ENCODE data around the gene ST7L. TPM values are rescaled to one million over a fixed set of nuclear protein-coding genes. Genes with fewer than 3 reads are reported as not detected.

Gene ST7L
- total RNA-seq, 2 experiments from 2014 or later = 11.9 to 12.2 TPM

GRCh38 chr1:112557385-112557784, 61.6 kb downstream of the ST7L start:
- ChIA-PET CTCF (no interaction called here), POLR2A (no interaction called here)
- no peak for ATAC-seq
- intact Hi-C loops (cut with micrococcal nuclease) = no loop called here
- Mint-ChIP-seq H3K36me3 (ENCODE audit: low read depth) (peaks cover 1% of the 10 kb centered on the region), H3K27me3 (no peaks in the 10 kb centered on the region), H3K9me3 (no peaks in the 10 kb centered on the region), H3K4me1 (ENCODE audit: low read depth) (no peaks in the 10 kb centered on the region), H3K4me3 (no peak overlapping the region), H3K27ac (no peak overlapping the region)
- no peak for TF ChIP-seq CTCF (IDR thresholded peaks at IDR 0.05)
- DNase-seq = no peak

- TF ChIP-seq CTCF (IDR thresholded peaks at IDR 0.05) = no peak
- H3K27me3 Mint-ChIP-seq = no peaks in the 10 kb centered on the region
- no peak overlapping the region for H3K4me3 Mint-ChIP-seq
- DNase-seq = no peak
- intact Hi-C loops (cut with micrococcal nuclease) = no loop called here
- no peaks in the 10 kb centered on the region for H3K9me3 Mint-ChIP-seq
- ChIA-PET POLR2A (no interaction called here), CTCF (no interaction called here)
- no peaks in the 10 kb centered on the region for H3K4me1 Mint-ChIP-seq (ENCODE audit: low read depth)
- no peak for ATAC-seq
- H3K36me3 Mint-ChIP-seq (ENCODE audit: low read depth) = no peaks in the 10 kb centered on the region
- no peak overlapping the region for H3K27ac Mint-ChIP-seq
These were observed 64.5 kb downstream of the ST7L start for GRCh38 chr1:112554411-112554810.

GRCh38 chr1:112549590-112549989, 69.4 kb downstream of the ST7L start:
- CTCF ChIA-PET = no interaction called here
- Mint-ChIP-seq H3K9me3 (no peaks in the 10 kb centered on the region), H3K27ac (no peak overlapping the region), H3K4me3 (no peak overlapping the region), H3K4me1 (ENCODE audit: low read depth) (no peaks in the 10 kb centered on the region), H3K27me3 (no peaks in the 10 kb centered on the region), H3K36me3 (ENCODE audit: low read depth) (no peaks in the 10 kb centered on the region)
- TF ChIP-seq CTCF (IDR thresholded peaks at IDR 0.05) = no peak
- POLR2A ChIA-PET = no interaction called here
- intact Hi-C loops (cut with micrococcal nuclease) = no loop called here
- DNase-seq = no peak
- no peak for ATAC-seq

GRCh38 chr1:112548547-112548946, 70.4 kb downstream of the ST7L start:
- ATAC-seq (no peak), DNase-seq (no peak)
- H3K27ac Mint-ChIP-seq = no peak overlapping the region
- intact Hi-C loops (cut with micrococcal nuclease) = no loop called here
- CTCF ChIA-PET = no interaction called here
- TF ChIP-seq CTCF (IDR thresholded peaks at IDR 0.05) = no peak
- POLR2A ChIA-PET = no interaction called here
- H3K9me3 Mint-ChIP-seq = no peaks in the 10 kb centered on the region
- peaks cover 3% of the 10 kb centered on the region for H3K4me1 Mint-ChIP-seq (ENCODE audit: low read depth)
- H3K27me3 Mint-ChIP-seq = no peaks in the 10 kb centered on the region
- no peak overlapping the region for H3K4me3 Mint-ChIP-seq
- H3K36me3 Mint-ChIP-seq (ENCODE audit: low read depth) = no peaks in the 10 kb centered on the region

- Mint-ChIP-seq H3K27me3 (no peaks in the 10 kb centered on the region), H3K27ac (no peak overlapping the region), H3K4me3 (no peak overlapping the region), H3K4me1 (ENCODE audit: low read depth) (peaks cover 3% of the 10 kb centered on the region), H3K36me3 (ENCODE audit: low read depth) (no peaks in the 10 kb centered on the region), H3K9me3 (no peaks in the 10 kb centered on the region)
- ATAC-seq = no peak
- ChIA-PET POLR2A (no interaction called here), CTCF (interaction anchor here (0.7 kb wide), 1 partner anchor 162 kb away, joined by 4 read pairs; no protein-coding TSS in a partner anchor)
- no peak for DNase-seq
- intact Hi-C loops (cut with micrococcal nuclease) = no loop called here
- TF ChIP-seq CTCF (IDR thresholded peaks at IDR 0.05) = no peak
These were observed 72.9 kb downstream of the ST7L start for GRCh38 chr1:112546076-112546475.
